Hepatocyte (in vitro differentiated cells): ENCODE results near the gene PTPRM. TPM values are rescaled to one million over a fixed set of nuclear protein-coding genes. Genes with fewer than 3 reads are reported as not detected.

Experiments used
- DNase-seq: peaks from one replicate; pipeline ENCODE4 v3.0.0-alpha.2; 2016; ENCODE audit warnings: low spot score
- H2AFZ ChIP-seq: fragments of 200-600 bp; sonication (generic); 2 replicates; pipeline ENCODE4 v1.6.0; 2016; ENCODE audit warnings: antibody characterized with exemption, mild to moderate bottlenecking
- H3K27ac ChIP-seq: fragments of 200-600 bp; sonication (generic); 2 replicates; pipeline ENCODE4 v1.5.1; 2016; ENCODE audit warnings: mild to moderate bottlenecking
- H3K27me3 ChIP-seq: fragments of 200-600 bp; sonication (generic); 2 replicates; pipeline ENCODE4 v1.6.1; 2016
- H3K36me3 ChIP-seq: fragments of 200-600 bp; sonication (generic); replicated peaks from 2 replicates; pipeline ENCODE4 v1.5.1; 2016; ENCODE audit warnings: low read depth; ENCODE audit not compliant: insufficient read depth
- H3K4me1 ChIP-seq: fragments of 200-600 bp; sonication (generic); 2 replicates; pipeline ENCODE4 v1.5.1; 2016; ENCODE audit warnings: mild to moderate bottlenecking, moderate library complexity; ENCODE audit not compliant: insufficient read depth
- H3K4me2 ChIP-seq: fragments of 200-600 bp; sonication (generic); 2 replicates; pipeline ENCODE4 v1.6.0; 2016
- H3K4me3 ChIP-seq: fragments of 200-600 bp; sonication (generic); 2 replicates; pipeline ENCODE4 v1.5.1; 2016; ENCODE audit warnings: mild to moderate bottlenecking
- H3K79me2 ChIP-seq: fragments of 200-600 bp; sonication (generic); 2 replicates; pipeline ENCODE4 v1.6.0; 2017; ENCODE audit warnings: mild to moderate bottlenecking
- H3K9me2 ChIP-seq: fragments of 200-600 bp; sonication (generic); replicated peaks from 2 replicates; pipeline ENCODE4 v1.6.0; 2017; ENCODE audit warnings: mild to moderate bottlenecking; ENCODE audit not compliant: insufficient read depth
- H3K9me3 ChIP-seq: fragments of 200-600 bp; sonication (generic); 2 replicates; pipeline ENCODE4 v1.5.1; 2016; ENCODE audit warnings: low read depth, mild to moderate bottlenecking
- H4K20me1 ChIP-seq: fragments of 200-600 bp; sonication (generic); 2 replicates; pipeline ENCODE4 v1.6.0; 2016; ENCODE audit warnings: mild to moderate bottlenecking; ENCODE audit not compliant: insufficient read depth, poor library complexity, severe bottlenecking
- CTCF ChIP-seq: fragments of 200-600 bp; sonication (generic); IDR thresholded peaks from 2 replicates; pipeline ENCODE4 v1.5.1; 2016; ENCODE audit warnings: antibody characterized with exemption, mild to moderate bottlenecking; ENCODE audit not compliant: poor library complexity
- EZH2 ChIP-seq: fragments of 200-600 bp; sonication (generic); IDR thresholded peaks from 2 replicates; pipeline ENCODE4 v1.6.1; 2016; ENCODE audit warnings: antibody characterized with exemption, mild to moderate bottlenecking, borderline replicate concordance
- EZH2phosphoT487 ChIP-seq: fragments of 200-600 bp; sonication (generic); IDR thresholded peaks from one replicate; pipeline ENCODE4 v1.6.1; 2018; ENCODE audit warnings: antibody characterized with exemption, mild to moderate bottlenecking, low read depth, moderate library complexity; ENCODE audit not compliant: unreplicated experiment, severe bottlenecking
- WGBS: methylation state at CpG from one replicate; pipeline ENCODE4 v1.1.6; 2016; ENCODE audit warnings: low lambda C conversion rate; ENCODE audit errors: missing lambda C conversion rate; 5-methylcytosine and 5-hydroxymethylcytosine counted together
- polyA plus RNA-seq: library from polyadenylated mRNA; unstranded; fragments of >200 nt; fragmentation: Nextera tagmentation; extraction: Ambion mirVana; gene quantifications from 2 replicates; pipeline ENCODE4 v1.2.1, GENCODE V29; 2016
- total RNA-seq: library from RNA; depleted of rRNA; stranded (reverse); fragments of >200 nt; gene quantifications from 2 replicates; pipeline ENCODE4 v1.2.3, GENCODE V29; 2014

The PTPRM gene
- total and polyA plus RNA-seq, 2 experiments from 2014 or later = 26.1 to 47.4 TPM

GRCh38 chr18:7878265-7879211 lies 311.4 kb downstream of the PTPRM start:
- peak overlapping the region; percentile 10 for H3K4me2 ChIP-seq
- H3K9me3 ChIP-seq = no peaks in the 10 kb centered on the region
- no peak overlapping the region for H3K4me3 ChIP-seq
- H3K36me3 ChIP-seq = no peaks in the 10 kb centered on the region
- H3K9me2 ChIP-seq = no peaks in the 10 kb centered on the region
- peaks cover 3% of the 10 kb centered on the region for H3K79me2 ChIP-seq
- no peaks in the 10 kb centered on the region for H3K27me3 ChIP-seq
- H2AFZ ChIP-seq = no peak overlapping the region
- no peaks in the 10 kb centered on the region for H4K20me1 ChIP-seq
- no peak for TF ChIP-seq CTCF
- TF ChIP-seq EZH2phosphoT487 = no peak
- no peak for TF ChIP-seq EZH2
- peaks cover 8% of the 10 kb centered on the region for H3K4me1 ChIP-seq
- DNase-seq = no peak
- WGBS = 54% methylated on average over 6 of the region's 6 CpGs
- H3K27ac ChIP-seq = peak overlapping the region; percentile 56

- Histone ChIP-seq H4K20me1 (no peaks in the 10 kb centered on the region), H3K4me1 (peaks cover 8% of the 10 kb centered on the region), H3K79me2 (peaks cover 6% of the 10 kb centered on the region), H3K27me3 (no peaks in the 10 kb centered on the region), H2AFZ (no peak overlapping the region), H3K9me3 (no peaks in the 10 kb centered on the region), H3K9me2 (no peaks in the 10 kb centered on the region), H3K27ac (no peak overlapping the region), H3K4me3 (no peak overlapping the region), H3K4me2 (no peak overlapping the region), H3K36me3 (no peaks in the 10 kb centered on the region)
- 87% methylated on average over 4 of the region's 4 CpGs for WGBS
- DNase-seq = no peak
- TF ChIP-seq EZH2 (no peak), EZH2phosphoT487 (no peak), CTCF (no peak)
Observed at GRCh38 chr18:7879717-7880116, 312.6 kb downstream of the PTPRM start.

GRCh38 chr18:7885865-7886264 lies 318.7 kb downstream of the PTPRM start:
- no peak for DNase-seq
- H4K20me1 ChIP-seq = no peaks in the 10 kb centered on the region
- H3K27ac ChIP-seq = no peak overlapping the region
- peaks cover 6% of the 10 kb centered on the region for H3K79me2 ChIP-seq
- no peak for TF ChIP-seq CTCF
- TF ChIP-seq EZH2phosphoT487 = no peak
- no peak for TF ChIP-seq EZH2
- H3K4me1 ChIP-seq = no peaks in the 10 kb centered on the region
- WGBS = 76% methylated on average over 5 of the region's 5 CpGs
- H2AFZ ChIP-seq = no peak overlapping the region
- H3K27me3 ChIP-seq = no peaks in the 10 kb centered on the region
- no peak overlapping the region for H3K4me2 ChIP-seq
- no peaks in the 10 kb centered on the region for H3K36me3 ChIP-seq
- no peaks in the 10 kb centered on the region for H3K9me2 ChIP-seq
- no peak overlapping the region for H3K4me3 ChIP-seq
- no peaks in the 10 kb centered on the region for H3K9me3 ChIP-seq
